Loucy (cell line): ENCODE data around the gene TRAF2.

Experiments
- CTCF ChIP-seq: fragments of 200-600 bp; sonication (generic); conservative IDR thresholded peaks from 2 replicates; pipeline ENCODE4 v1.5.1; 2014; ENCODE audit warnings: mild to moderate bottlenecking, antibody characterized with exemption, low read length
- EZH2phosphoT487 ChIP-seq: fragments of 200-600 bp; IDR thresholded peaks from 2 replicates; pipeline ENCODE4 v1.6.1; 2018; ENCODE audit warnings: antibody characterized with exemption, mild to moderate bottlenecking, moderate library complexity, borderline replicate concordance

DNA sequence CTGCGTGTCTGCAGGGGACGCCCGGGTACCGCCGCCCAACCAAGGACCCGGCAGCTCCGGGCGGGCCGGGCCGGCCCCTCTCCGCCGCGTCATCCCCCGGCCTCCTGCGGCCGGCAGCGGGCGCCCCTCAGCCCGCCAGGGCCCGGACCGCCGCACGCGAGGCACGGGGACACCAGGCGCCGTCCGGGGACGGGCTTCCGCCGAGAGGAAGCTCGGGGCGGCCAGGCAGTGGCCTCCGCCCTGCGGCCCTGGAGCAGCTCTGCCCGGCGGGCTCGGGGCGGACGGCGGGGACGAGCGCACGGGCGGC lies 57.8 kb downstream of the TRAF2 start:
- TF ChIP-seq CTCF (no peak), EZH2phosphoT487 (no peak)
